ENCODE results near the gene KRTAP23-1. TPM values are rescaled to one million over a fixed set of nuclear protein-coding genes. Genes with fewer than 3 reads are reported as not detected.

KRTAP23-1 gene
- total RNA-seq, 3 donors from 2014 or later (not counting 1 experiment from before 2014, with no cell fraction given) = not detected

DNA sequence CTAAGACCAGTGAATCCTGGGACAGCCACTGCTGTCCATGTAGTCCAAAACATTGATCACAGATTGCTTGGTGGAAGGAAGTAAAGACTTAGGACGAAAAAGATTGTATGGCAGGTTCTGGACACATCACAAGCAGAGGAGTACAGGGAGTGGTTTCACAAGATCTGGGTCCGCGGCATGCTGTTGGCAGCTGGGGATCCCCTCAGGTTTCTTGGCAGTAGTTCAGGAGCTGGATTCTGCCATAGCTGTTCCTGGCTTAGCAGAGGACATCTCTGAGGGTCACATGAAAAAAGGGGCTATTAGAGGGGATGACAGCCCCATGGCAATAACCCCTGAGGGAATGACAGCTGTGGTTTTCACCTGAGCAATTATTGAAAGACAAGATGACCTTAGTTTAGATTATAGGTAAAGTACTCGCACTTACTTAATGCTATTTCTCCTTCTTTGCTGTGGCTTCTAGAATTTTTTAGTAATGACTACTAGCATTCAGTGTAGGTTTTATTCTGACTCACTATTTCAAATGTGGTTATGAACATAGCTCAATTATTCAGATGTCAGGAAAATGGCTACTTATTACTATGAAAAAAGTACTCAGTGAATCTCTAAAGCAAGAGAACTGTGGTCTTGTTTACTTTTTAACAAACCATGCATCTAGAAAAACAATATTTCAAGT lies 19.1 kb downstream of the KRTAP23-1 start:
- H3K4me3 Mint-ChIP-seq = no peak overlapping the region
- H3K4me1 ChIP-seq (ENCODE audit: control insufficient read depth, insufficient read depth, low read length) = no peaks in the 10 kb centered on the region
- TF ChIP-seq CTCF (IDR thresholded peaks at IDR 0.05) = no peak
- WGBS (ENCODE audit: insufficient coverage) = 85% methylated on average over 3 of the region's 4 CpGs
- no peaks in the 10 kb centered on the region for H3K4me1 Mint-ChIP-seq
- H3K27ac Mint-ChIP-seq = no peak overlapping the region
- H3K9me3 ChIP-seq (ENCODE audit: control insufficient read depth, insufficient read depth, low read length) = peaks cover 3% of the 10 kb centered on the region
- no peaks in the 10 kb centered on the region for H3K36me3 Mint-ChIP-seq
- H3K36me3 ChIP-seq (ENCODE audit: control insufficient read depth, insufficient read depth, low read length) = no peaks in the 10 kb centered on the region
- H3K27me3 Mint-ChIP-seq (ENCODE audit: low read depth in 2 of 2) = no peaks in the 10 kb centered on the region
- H3K9me3 Mint-ChIP-seq = peaks cover 3 to 8% of the 10 kb centered on the region in 2 donors
- no peaks in the 10 kb centered on the region for H3K27me3 ChIP-seq (ENCODE audit: control insufficient read depth, insufficient read depth, low read length)
- intact Hi-C loops (cut with micrococcal nuclease) = no loop called here
- DNase-seq = no peak
- no peak for ATAC-seq
- no peak overlapping the region for H3K4me3 ChIP-seq (ENCODE audit: low read length)
- no peak overlapping the region for H3K27ac ChIP-seq (ENCODE audit: low read length)

GRCh38 chr21:30326390-30326789 lies 22.0 kb downstream of the KRTAP23-1 start:
- H3K9me3 ChIP-seq (ENCODE audit: control insufficient read depth, insufficient read depth, low read length) = peaks cover 3% of the 10 kb centered on the region
- no peaks in the 10 kb centered on the region for H3K36me3 ChIP-seq (ENCODE audit: control insufficient read depth, insufficient read depth, low read length)
- Mint-ChIP-seq H3K27ac (no peak overlapping the region), H3K27me3 (ENCODE audit: low read depth in 2 of 2) (no peaks in the 10 kb centered on the region), H3K36me3 (no peaks in the 10 kb centered on the region), H3K9me3 (peaks cover 4 to 9% of the 10 kb centered on the region in 2 donors), H3K4me3 (no peak overlapping the region), H3K4me1 (no peaks in the 10 kb centered on the region)
- H3K27ac ChIP-seq (ENCODE audit: low read length) = no peak overlapping the region
- TF ChIP-seq CTCF (IDR thresholded peaks at IDR 0.05) = no peak
- intact Hi-C loops (cut with micrococcal nuclease) = no loop called here
- H3K4me3 ChIP-seq (ENCODE audit: low read length) = no peak overlapping the region
- no peak for DNase-seq
- H3K4me1 ChIP-seq (ENCODE audit: control insufficient read depth, insufficient read depth, low read length) = no peaks in the 10 kb centered on the region
- ATAC-seq = no peak
- H3K27me3 ChIP-seq (ENCODE audit: control insufficient read depth, insufficient read depth, low read length) = no peaks in the 10 kb centered on the region

GRCh38 chr21:30320215-30320614 lies 28.2 kb downstream of the KRTAP23-1 start, which contains the start of gene KRTAP26-1:
Gene KRTAP26-1, minus strand, starts transcription at chr21:30320315. Its CDS starts 280 bp downstream, at chr21:30320035.
- ATAC-seq (no peak), DNase-seq (no peak)
- H3K4me3 Mint-ChIP-seq = no peak within 1 kb of the TSS
- H3K36me3 Mint-ChIP-seq = no peaks in the 10 kb centered on the region
- WGBS (ENCODE audit: insufficient coverage) = 98% methylated on average over 2 of the region's 2 CpGs
- H3K4me1 ChIP-seq (ENCODE audit: control insufficient read depth, insufficient read depth, low read length) = no peaks in the 10 kb centered on the region
- no peaks in the 10 kb centered on the region for H3K36me3 ChIP-seq (ENCODE audit: control insufficient read depth, insufficient read depth, low read length)
- H3K27ac Mint-ChIP-seq = no peak within 1 kb of the TSS
- H3K27me3 Mint-ChIP-seq (ENCODE audit: low read depth in 2 of 2) = no peaks in the 10 kb centered on the region
- no peak within 1 kb of the TSS for H3K27ac ChIP-seq (ENCODE audit: low read length)
- H3K9me3 Mint-ChIP-seq = peaks cover 12 to 18% of the 10 kb centered on the region in 2 donors
- intact Hi-C loops (cut with micrococcal nuclease) = no loop called here
- no peak within 1 kb of the TSS for H3K4me3 ChIP-seq (ENCODE audit: low read length)
- H3K27me3 ChIP-seq (ENCODE audit: control insufficient read depth, insufficient read depth, low read length) = no peaks in the 10 kb centered on the region
- H3K9me3 ChIP-seq (ENCODE audit: control insufficient read depth, insufficient read depth, low read length) = no peaks in the 10 kb centered on the region
- TF ChIP-seq CTCF (IDR thresholded peaks at IDR 0.05) = no peak
- no peaks in the 10 kb centered on the region for H3K4me1 Mint-ChIP-seq

DNA sequence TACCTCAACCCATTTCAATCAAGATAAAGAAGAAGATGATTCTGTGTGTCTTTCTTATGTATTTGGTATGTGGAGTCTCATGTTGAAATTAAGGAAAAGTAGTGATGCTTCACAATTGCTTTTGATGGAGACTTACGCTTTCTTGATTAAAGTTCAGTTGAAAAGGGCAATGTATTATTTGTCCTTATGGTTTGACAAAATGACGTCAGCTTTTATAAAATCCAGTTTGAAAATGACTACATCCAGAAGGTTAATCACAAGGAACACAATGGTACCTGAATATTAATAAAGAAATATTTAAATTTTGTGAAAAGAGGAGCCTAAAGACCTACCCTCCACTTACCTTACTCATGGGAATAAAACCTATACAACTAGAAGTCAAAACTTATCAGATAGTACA lies 32.7 kb downstream of the KRTAP23-1 start:
- Histone ChIP-seq H3K27ac (ENCODE audit: low read length) (no peak overlapping the region), H3K4me3 (ENCODE audit: low read length) (no peak overlapping the region), H3K9me3 (ENCODE audit: control insufficient read depth, insufficient read depth, low read length) (no peaks in the 10 kb centered on the region), H3K36me3 (ENCODE audit: control insufficient read depth, insufficient read depth, low read length) (no peaks in the 10 kb centered on the region), H3K27me3 (ENCODE audit: control insufficient read depth, insufficient read depth, low read length) (no peaks in the 10 kb centered on the region), H3K4me1 (ENCODE audit: control insufficient read depth, insufficient read depth, low read length) (no peaks in the 10 kb centered on the region)
- DNase-seq (no peak), ATAC-seq (no peak)
- H3K9me3 Mint-ChIP-seq = peaks cover 7 to 16% of the 10 kb centered on the region in 2 donors
- 71% methylated on average over 1 of the region's 2 CpGs for WGBS (ENCODE audit: insufficient coverage)
- no peak overlapping the region for H3K27ac Mint-ChIP-seq
- TF ChIP-seq CTCF (IDR thresholded peaks at IDR 0.05) = no peak
- no peak overlapping the region for H3K4me3 Mint-ChIP-seq
- H3K4me1 Mint-ChIP-seq = no peaks in the 10 kb centered on the region
- intact Hi-C loops (cut with micrococcal nuclease) = no loop called here
- H3K36me3 Mint-ChIP-seq = no peaks in the 10 kb centered on the region
- H3K27me3 Mint-ChIP-seq (ENCODE audit: low read depth in 2 of 2) = no peaks in the 10 kb centered on the region
